ENCODE data around the gene IFIH1.

- no peak for TF ChIP-seq CTCF (conservative IDR thresholded peaks at IDR 0.05; ENCODE audit: low read depth in 2 of 2)
- TF ChIP-seq EZH2 (IDR thresholded peaks at IDR 0.05; ENCODE audit: low read depth, unreplicated experiment), result no peak
- TF ChIP-seq REST (IDR thresholded peaks at IDR 0.05; ENCODE audit: unreplicated experiment), result no peak
- TF ChIP-seq POLR2AphosphoS5 (IDR thresholded peaks at IDR 0.05; ENCODE audit: low read depth), result no peak
- no peak for TF ChIP-seq STAT1 (IDR thresholded peaks at IDR 0.05; ENCODE audit: unreplicated experiment)
- no peak for TF ChIP-seq CREB1 (CRISPR knock-in tag; IDR thresholded peaks at IDR 0.05; ENCODE audit: low read depth)
- no peak for TF ChIP-seq EZH2phosphoT487 (IDR thresholded peaks at IDR 0.05; ENCODE audit: unreplicated experiment)
- no peak for TF ChIP-seq ZNF114 (CRISPR knock-in tag; IDR thresholded peaks at IDR 0.05)
- TF ChIP-seq ZNF462 (CRISPR knock-in tag; IDR thresholded peaks at IDR 0.05), result no peak
- TF ChIP-seq JUNB (IDR thresholded peaks at IDR 0.05; ENCODE audit: unreplicated experiment), result no peak
- TF ChIP-seq ZNF331 (CRISPR knock-in tag; IDR thresholded peaks at IDR 0.05; ENCODE audit: low read depth), result no peak
Measured at GRCh38 chr2:162253435-162253834, 65.0 kb downstream of the IFIH1 start.

Measured in GM23338 (cell line).